GM12878 (cell line): ENCODE measurements around the gene ZNF335.

ENCODE experiments used
- CREB1 ChIP-seq: IDR thresholded peaks from 2 replicates; pipeline ENCODE4 v1.6.1; 2012; ENCODE audit warnings: low read depth, mild to moderate bottlenecking, inconsistent platforms
- EZH2 ChIP-seq: IDR thresholded peaks from 2 replicates; pipeline ENCODE4 v1.6.1; 2012; ENCODE audit warnings: low read depth, mild to moderate bottlenecking, control low read depth, inconsistent platforms, low read length, borderline replicate concordance; ENCODE audit not compliant: control insufficient read depth
- JUND ChIP-seq: IDR thresholded peaks from 2 replicates; pipeline ENCODE4 v1.6.1; 2012; ENCODE audit warnings: low read depth, mild to moderate bottlenecking, low read length, improper control_type of control experiment, moderate library complexity
- MTA3 ChIP-seq: IDR thresholded peaks from 2 replicates; pipeline ENCODE4 v1.6.1; 2012; ENCODE audit warnings: low read length, inconsistent platforms, borderline replicate concordance
- NFIC ChIP-seq: IDR thresholded peaks from 2 replicates; pipeline ENCODE4 v1.6.1; 2012; ENCODE audit warnings: low read depth, mild to moderate bottlenecking, inconsistent platforms, low read length, moderate library complexity
- SP1 ChIP-seq: IDR thresholded peaks from one replicate; pipeline ENCODE4 v1.6.1; 2011; ENCODE audit warnings: low read depth, low read length
- SUZ12 ChIP-seq: fragments of 200-600 bp; sonication (generic); IDR thresholded peaks from one replicate; pipeline ENCODE4 v1.6.1; 2018; ENCODE audit warnings: antibody characterized with exemption, mild to moderate bottlenecking; ENCODE audit not compliant: unreplicated experiment
- ZNF274 ChIP-seq: IDR thresholded peaks from one replicate; pipeline ENCODE4 v1.8.0; 2011; ENCODE audit not compliant: insufficient read length, insufficient read depth
- TF ChIP-seq, protein P1 (sequence below), 3 experiments: IDR thresholded peaks in 2 of 3; conservative IDR thresholded peaks in 1 of 3; 2 replicates each; pipeline ENCODE4 v1.5.1; 2011; ENCODE audit warnings: low read depth in 3 of 3, low read length in 3 of 3, mild to moderate bottlenecking in 3 of 3, control low read depth in 2 of 3, moderate library complexity in 2 of 3, inconsistent platforms in 1 of 3, mixed read lengths in 1 of 3; ENCODE audit not compliant: control insufficient read depth in 2 of 3, insufficient read depth in 1 of 3; ENCODE audit errors: extremely low read depth in 1 of 3
- TF ChIP-seq, protein P2 (sequence below): IDR thresholded peaks from 2 replicates; pipeline ENCODE4 v1.6.1; 2012; ENCODE audit warnings: low read length, inconsistent platforms
- TF ChIP-seq, protein P3 (sequence below): fragments of 450-650 bp; IDR thresholded peaks from 2 replicates; pipeline ENCODE4 v1.6.1; 2017; ENCODE audit warnings: mild to moderate bottlenecking, moderate library complexity
- TF ChIP-seq, protein P4 (sequence below): fragments of 450-650 bp; IDR thresholded peaks from 2 replicates; pipeline ENCODE4 v1.6.1; 2017; ENCODE audit warnings: mild to moderate bottlenecking, low read depth, inconsistent platforms; ENCODE audit not compliant: poor library complexity, severe bottlenecking
- TF ChIP-seq, protein P5 (sequence below): fragments of 450-650 bp; IDR thresholded peaks from 2 replicates; pipeline ENCODE4 v1.6.1; 2014; ENCODE audit warnings: mild to moderate bottlenecking

DNA sequence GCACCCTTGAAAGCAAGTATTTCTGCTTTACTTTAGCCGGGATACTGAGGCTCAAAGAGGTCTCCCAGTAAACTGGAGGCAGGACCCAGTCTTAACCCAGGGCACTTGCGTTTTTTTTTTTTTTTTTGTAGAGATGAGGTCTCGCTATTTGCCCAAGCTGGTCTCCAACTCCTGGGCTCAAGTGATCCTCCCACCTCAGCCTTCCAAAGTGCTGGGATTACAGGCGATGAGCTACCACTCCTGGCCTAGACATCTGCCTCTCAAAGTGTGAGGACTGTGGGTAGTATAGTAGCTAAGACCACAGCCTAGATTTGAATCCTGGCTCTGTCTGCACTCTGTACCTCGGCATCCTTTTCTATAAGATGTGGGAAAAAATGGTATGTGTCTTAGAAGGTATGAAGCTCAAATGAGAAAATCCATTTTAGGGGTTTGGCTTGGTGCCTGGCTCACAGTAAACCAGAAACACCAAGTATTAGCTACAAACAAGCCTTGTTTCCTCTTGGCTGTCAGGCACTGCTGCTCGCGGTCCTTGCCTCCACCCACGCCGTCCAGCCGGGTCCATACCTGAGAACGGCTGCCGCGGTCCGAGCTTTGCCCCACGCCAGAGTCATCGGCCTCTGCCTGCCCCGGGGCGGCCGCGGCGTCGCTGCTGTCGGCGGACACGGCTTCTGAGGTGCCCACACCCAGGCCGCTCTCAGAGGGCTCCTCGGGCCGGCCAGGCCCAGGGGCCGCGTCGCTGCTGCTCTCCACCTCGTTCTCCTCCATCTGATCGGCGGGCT is 1.2 kb downstream of the ZNF335 start:
- TF ChIP-seq EZH2: no peak
- TF ChIP-seq, protein P1, sequence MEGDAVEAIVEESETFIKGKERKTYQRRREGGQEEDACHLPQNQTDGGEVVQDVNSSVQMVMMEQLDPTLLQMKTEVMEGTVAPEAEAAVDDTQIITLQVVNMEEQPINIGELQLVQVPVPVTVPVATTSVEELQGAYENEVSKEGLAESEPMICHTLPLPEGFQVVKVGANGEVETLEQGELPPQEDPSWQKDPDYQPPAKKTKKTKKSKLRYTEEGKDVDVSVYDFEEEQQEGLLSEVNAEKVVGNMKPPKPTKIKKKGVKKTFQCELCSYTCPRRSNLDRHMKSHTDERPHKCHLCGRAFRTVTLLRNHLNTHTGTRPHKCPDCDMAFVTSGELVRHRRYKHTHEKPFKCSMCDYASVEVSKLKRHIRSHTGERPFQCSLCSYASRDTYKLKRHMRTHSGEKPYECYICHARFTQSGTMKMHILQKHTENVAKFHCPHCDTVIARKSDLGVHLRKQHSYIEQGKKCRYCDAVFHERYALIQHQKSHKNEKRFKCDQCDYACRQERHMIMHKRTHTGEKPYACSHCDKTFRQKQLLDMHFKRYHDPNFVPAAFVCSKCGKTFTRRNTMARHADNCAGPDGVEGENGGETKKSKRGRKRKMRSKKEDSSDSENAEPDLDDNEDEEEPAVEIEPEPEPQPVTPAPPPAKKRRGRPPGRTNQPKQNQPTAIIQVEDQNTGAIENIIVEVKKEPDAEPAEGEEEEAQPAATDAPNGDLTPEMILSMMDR (IDR thresholded peaks at IDR 0.05 in 2 of 3, conservative IDR thresholded peaks at IDR 0.05 in 1 of 3; ENCODE audit: control insufficient read depth in 2 of 3, extremely low read depth in 1 of 3, insufficient read depth in 1 of 3, low read depth in 3 of 3, low read length in 3 of 3): no peak
- TF ChIP-seq, protein P2, sequence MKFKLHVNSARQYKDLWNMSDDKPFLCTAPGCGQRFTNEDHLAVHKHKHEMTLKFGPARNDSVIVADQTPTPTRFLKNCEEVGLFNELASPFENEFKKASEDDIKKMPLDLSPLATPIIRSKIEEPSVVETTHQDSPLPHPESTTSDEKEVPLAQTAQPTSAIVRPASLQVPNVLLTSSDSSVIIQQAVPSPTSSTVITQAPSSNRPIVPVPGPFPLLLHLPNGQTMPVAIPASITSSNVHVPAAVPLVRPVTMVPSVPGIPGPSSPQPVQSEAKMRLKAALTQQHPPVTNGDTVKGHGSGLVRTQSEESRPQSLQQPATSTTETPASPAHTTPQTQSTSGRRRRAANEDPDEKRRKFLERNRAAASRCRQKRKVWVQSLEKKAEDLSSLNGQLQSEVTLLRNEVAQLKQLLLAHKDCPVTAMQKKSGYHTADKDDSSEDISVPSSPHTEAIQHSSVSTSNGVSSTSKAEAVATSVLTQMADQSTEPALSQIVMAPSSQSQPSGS: no peak
- no peak for TF ChIP-seq JUND
- no peak for TF ChIP-seq SUZ12
- TF ChIP-seq, protein P3, sequence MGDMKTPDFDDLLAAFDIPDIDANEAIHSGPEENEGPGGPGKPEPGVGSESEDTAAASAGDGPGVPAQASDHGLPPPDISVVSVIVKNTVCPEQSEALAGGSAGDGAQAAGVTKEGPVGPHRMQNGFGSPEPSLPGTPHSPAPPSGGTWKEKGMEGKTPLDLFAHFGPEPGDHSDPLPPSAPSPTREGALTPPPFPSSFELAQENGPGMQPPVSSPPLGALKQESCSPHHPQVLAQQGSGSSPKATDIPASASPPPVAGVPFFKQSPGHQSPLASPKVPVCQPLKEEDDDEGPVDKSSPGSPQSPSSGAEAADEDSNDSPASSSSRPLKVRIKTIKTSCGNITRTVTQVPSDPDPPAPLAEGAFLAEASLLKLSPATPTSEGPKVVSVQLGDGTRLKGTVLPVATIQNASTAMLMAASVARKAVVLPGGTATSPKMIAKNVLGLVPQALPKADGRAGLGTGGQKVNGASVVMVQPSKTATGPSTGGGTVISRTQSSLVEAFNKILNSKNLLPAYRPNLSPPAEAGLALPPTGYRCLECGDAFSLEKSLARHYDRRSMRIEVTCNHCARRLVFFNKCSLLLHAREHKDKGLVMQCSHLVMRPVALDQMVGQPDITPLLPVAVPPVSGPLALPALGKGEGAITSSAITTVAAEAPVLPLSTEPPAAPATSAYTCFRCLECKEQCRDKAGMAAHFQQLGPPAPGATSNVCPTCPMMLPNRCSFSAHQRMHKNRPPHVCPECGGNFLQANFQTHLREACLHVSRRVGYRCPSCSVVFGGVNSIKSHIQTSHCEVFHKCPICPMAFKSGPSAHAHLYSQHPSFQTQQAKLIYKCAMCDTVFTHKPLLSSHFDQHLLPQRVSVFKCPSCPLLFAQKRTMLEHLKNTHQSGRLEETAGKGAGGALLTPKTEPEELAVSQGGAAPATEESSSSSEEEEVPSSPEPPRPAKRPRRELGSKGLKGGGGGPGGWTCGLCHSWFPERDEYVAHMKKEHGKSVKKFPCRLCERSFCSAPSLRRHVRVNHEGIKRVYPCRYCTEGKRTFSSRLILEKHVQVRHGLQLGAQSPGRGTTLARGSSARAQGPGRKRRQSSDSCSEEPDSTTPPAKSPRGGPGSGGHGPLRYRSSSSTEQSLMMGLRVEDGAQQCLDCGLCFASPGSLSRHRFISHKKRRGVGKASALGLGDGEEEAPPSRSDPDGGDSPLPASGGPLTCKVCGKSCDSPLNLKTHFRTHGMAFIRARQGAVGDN: no peak
- TF ChIP-seq, protein P4, sequence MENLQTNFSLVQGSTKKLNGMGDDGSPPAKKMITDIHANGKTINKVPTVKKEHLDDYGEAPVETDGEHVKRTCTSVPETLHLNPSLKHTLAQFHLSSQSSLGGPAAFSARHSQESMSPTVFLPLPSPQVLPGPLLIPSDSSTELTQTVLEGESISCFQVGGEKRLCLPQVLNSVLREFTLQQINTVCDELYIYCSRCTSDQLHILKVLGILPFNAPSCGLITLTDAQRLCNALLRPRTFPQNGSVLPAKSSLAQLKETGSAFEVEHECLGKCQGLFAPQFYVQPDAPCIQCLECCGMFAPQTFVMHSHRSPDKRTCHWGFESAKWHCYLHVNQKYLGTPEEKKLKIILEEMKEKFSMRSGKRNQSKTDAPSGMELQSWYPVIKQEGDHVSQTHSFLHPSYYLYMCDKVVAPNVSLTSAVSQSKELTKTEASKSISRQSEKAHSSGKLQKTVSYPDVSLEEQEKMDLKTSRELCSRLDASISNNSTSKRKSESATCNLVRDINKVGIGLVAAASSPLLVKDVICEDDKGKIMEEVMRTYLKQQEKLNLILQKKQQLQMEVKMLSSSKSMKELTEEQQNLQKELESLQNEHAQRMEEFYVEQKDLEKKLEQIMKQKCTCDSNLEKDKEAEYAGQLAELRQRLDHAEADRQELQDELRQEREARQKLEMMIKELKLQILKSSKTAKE: no peak
- TF ChIP-seq MTA3: no peak
- TF ChIP-seq NFIC: no peak
- TF ChIP-seq, protein P5, sequence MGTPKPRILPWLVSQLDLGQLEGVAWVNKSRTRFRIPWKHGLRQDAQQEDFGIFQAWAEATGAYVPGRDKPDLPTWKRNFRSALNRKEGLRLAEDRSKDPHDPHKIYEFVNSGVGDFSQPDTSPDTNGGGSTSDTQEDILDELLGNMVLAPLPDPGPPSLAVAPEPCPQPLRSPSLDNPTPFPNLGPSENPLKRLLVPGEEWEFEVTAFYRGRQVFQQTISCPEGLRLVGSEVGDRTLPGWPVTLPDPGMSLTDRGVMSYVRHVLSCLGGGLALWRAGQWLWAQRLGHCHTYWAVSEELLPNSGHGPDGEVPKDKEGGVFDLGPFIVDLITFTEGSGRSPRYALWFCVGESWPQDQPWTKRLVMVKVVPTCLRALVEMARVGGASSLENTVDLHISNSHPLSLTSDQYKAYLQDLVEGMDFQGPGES: no peak
- no peak for TF ChIP-seq CREB1
- TF ChIP-seq ZNF274: no peak
- no peak for TF ChIP-seq SP1
